ENCODE measurements around the gene CTCF. TPM values are rescaled to one million over a fixed set of nuclear protein-coding genes. Genes with fewer than 3 reads are reported as not detected.

CTCF gene
- total and polyA plus RNA-seq, 3 experiments from 2014 or later: 65.4 to 67.4 (median 66.4) TPM

DNA sequence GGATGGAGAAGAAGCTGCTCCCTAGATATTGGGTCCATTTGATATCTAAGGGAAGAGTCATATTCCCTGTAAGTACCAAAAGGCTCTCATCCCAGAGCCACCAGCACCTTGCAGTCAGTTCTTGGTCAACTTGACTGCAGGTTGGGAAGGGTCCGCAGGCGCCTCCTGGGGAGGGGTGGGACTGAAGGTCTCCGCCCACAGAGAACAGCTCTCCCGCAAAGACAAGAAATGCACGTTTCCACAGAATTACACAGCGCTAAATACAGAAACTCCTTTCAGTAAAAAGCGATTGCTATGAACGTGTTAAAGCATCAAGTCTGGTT, 864 bp upstream of the CTCF start:
- CTCF ChIA-PET: interaction anchor here (0.9 to 6.8 kb wide), 14 partner anchors 10 to 107 kb away, joined by 3 to 164 read pairs (median 6); partner anchors contain the start of genes C16orf86, CARMIL2 and PARD6A
- H3K36me3 ChIP-seq (ENCODE audit: insufficient read depth, low read length): no peaks in the 10 kb centered on the region
- peak overlapping the region; percentile 67 for H3K4me3 ChIP-seq (ENCODE audit: low read length)

DNA sequence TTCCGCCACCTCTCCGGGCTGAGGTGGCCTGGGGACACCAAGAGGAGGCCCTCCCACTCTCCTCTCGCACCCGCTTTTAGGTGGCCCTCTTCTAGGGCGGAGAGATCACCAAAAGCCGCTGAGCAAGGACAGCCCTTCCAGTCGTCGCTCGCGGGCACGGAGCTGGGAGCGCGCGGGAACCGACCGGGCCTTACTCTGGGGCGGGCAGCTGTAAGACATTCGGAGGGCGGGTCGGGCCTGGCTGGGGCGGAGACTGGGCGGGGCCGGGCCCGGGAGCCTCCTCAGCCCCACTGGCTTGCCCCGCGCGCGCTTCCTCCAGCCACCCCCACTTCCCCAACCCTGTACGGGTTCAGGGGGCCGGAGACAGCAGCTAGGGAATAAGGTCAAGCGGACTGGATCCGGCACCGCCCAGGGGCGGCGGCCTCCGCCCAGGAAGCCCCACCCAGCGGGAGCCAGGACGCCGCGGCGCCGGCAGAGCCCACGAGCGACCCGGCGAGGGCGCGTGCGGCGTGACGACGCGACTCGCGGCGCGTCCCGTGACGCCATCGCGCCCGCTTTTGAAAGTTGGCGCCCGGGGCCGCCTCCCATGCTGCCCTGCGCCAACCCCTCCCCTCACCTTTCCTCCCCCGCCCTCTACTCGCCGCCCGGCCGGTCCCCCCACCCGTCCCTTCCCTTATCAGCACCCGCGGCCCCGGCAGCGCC, 351 bp upstream of the CTCF start:
- CTCF ChIA-PET: interaction anchor here (0.9 to 6.8 kb wide), 16 partner anchors 9 to 106 kb away, joined by 3 to 164 read pairs (median 6); partner anchors contain the start of genes C16orf86, CARMIL2 and PARD6A
- POLR2A ChIA-PET: interaction anchor here (0.6 to 5.0 kb wide), 12 partner anchors 10 to 507 kb away, joined by 3 to 46 read pairs (median 8); partner anchors contain the start of genes ACD, ATP6V0D1, CARMIL2 and PARD6A
- peaks cover 35 to 60% (median 48%) of the 10 kb centered on the region in 3 donors for H3K4me1 Mint-ChIP-seq
- H3K4me3 Mint-ChIP-seq: peak overlapping the region; percentile 87 to 98 (median 91)
- no peaks in the 10 kb centered on the region for H3K27me3 ChIP-seq (ENCODE audit: insufficient read depth, low read length, poor library complexity, severe bottlenecking)
- no peaks in the 10 kb centered on the region for H3K9me3 Mint-ChIP-seq
- peak; percentile 95 to 98 (median 96) for DNase-seq
- H3K9me3 ChIP-seq (ENCODE audit: low read length): no peaks in the 10 kb centered on the region
- H3K36me3 ChIP-seq (ENCODE audit: insufficient read depth, low read length): no peaks in the 10 kb centered on the region
- H3K4me3 ChIP-seq (ENCODE audit: low read length): peak overlapping the region; percentile 67
- no peaks in the 10 kb centered on the region for H3K27me3 Mint-ChIP-seq
- H3K27ac ChIP-seq (ENCODE audit: low read depth, low read length): peak overlapping the region; percentile 78
- peak overlapping the region; percentile 85 to 96 (median 93) for H3K27ac Mint-ChIP-seq
- peaks cover 0 to 13% (median 0%) of the 10 kb centered on the region in 3 donors for H3K36me3 Mint-ChIP-seq
- peaks cover 32% of the 10 kb centered on the region for H3K4me1 ChIP-seq (ENCODE audit: insufficient read depth, low read length)

More for the DNA sequence above, 864 bp upstream of the CTCF start:
- H3K36me3 Mint-ChIP-seq: peaks cover 0 to 13% (median 0%) of the 10 kb centered on the region in 3 donors
- peaks cover 34 to 58% (median 48%) of the 10 kb centered on the region in 3 donors for H3K4me1 Mint-ChIP-seq
- Histone ChIP-seq H3K27ac (ENCODE audit: low read depth, low read length) (peak overlapping the region; percentile 78), H3K27me3 (ENCODE audit: insufficient read depth, low read length, poor library complexity, severe bottlenecking) (no peaks in the 10 kb centered on the region), H3K9me3 (ENCODE audit: low read length) (no peaks in the 10 kb centered on the region), H3K4me1 (ENCODE audit: insufficient read depth, low read length) (peaks cover 37% of the 10 kb centered on the region)
- no peaks in the 10 kb centered on the region for H3K27me3 Mint-ChIP-seq
- H3K4me3 Mint-ChIP-seq: peak overlapping the region; percentile 87 to 98 (median 88)
- POLR2A ChIA-PET: interaction anchor here (0.6 to 5.0 kb wide), 10 partner anchors 9 to 508 kb away, joined by 3 to 46 read pairs (median 8); partner anchors contain the start of genes ACD, ATP6V0D1, CARMIL2 and PARD6A
- no peaks in the 10 kb centered on the region for H3K9me3 Mint-ChIP-seq
- H3K27ac Mint-ChIP-seq: peak overlapping the region; percentile 85 to 96 (median 93)
- DNase-seq: no peak

DNA sequence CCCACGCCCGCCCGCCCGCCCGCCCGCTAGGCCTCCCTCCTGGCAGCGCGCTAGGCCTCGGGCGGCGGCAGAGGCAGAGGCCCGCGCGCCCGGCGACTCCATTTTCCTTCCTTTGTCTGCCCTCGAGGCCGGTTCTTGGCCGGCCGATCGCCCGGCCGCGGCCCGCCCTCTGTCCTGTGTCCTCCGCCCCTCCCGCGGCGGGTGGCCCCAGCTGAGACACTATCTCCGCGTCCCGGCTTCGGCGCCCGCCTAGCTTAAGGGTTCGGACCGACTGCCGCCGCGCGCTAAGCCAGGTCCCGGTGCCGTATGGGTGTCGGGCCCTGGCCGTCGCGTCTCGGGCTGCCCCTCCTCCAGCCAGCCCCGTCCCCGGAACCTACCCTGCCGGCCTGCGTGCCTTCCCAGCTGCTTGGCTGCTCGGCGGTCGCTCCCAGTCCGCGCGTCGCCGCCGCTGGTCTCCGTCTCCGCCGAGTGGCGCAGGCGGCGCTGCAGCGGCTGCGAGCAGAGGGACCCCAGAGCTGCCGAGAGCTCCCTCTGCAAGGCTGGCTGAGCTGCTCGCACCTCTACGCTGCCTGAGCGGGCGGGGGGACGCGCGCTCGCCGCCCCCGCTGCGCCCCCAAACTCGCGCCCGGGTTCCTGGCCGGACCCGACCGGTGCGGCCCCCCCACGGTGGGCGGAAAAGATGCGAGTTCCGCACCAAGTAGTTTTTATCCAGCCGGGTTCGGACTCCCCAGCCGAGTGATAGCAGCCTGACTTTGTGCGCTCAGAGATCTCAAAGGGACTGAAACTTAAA, 787 bp downstream of the CTCF start:
- H3K4me1 ChIP-seq (ENCODE audit: insufficient read depth, low read length): peaks cover 35% of the 10 kb centered on the region
- no peaks in the 10 kb centered on the region for H3K27me3 Mint-ChIP-seq
- peaks cover 39 to 63% (median 52%) of the 10 kb centered on the region in 3 donors for H3K4me1 Mint-ChIP-seq
- no peaks in the 10 kb centered on the region for H3K36me3 ChIP-seq (ENCODE audit: insufficient read depth, low read length)
- H3K27me3 ChIP-seq (ENCODE audit: insufficient read depth, low read length, poor library complexity, severe bottlenecking): no peaks in the 10 kb centered on the region
- H3K36me3 Mint-ChIP-seq: peaks cover 0 to 12% (median 0%) of the 10 kb centered on the region in 3 donors
- H3K4me3 Mint-ChIP-seq: peak overlapping the region; percentile 82 to 98 (median 95)
- H3K27ac ChIP-seq (ENCODE audit: low read depth, low read length): peak overlapping the region; percentile 88
- POLR2A ChIA-PET: interaction anchor here (0.6 to 5.0 kb wide), 17 partner anchors 9 to 1814 kb away, joined by 3 to 46 read pairs (median 4); partner anchors contain the start of genes ACD, ATP6V0D1, CARMIL2 and NAE1
- peak; percentile 50 to 79 (median 68) for DNase-seq
- H3K27ac Mint-ChIP-seq: peak overlapping the region; percentile 80 to 96 (median 92)
- no peaks in the 10 kb centered on the region for H3K9me3 Mint-ChIP-seq
- H3K4me3 ChIP-seq (ENCODE audit: low read length): peak overlapping the region; percentile 88
- H3K9me3 ChIP-seq (ENCODE audit: low read length): no peaks in the 10 kb centered on the region
- CTCF ChIA-PET: interaction anchor here (0.9 to 6.8 kb wide), 16 partner anchors 10 to 105 kb away, joined by 3 to 164 read pairs (median 7); partner anchors contain the start of genes ATP6V0D1, C16orf86 and CARMIL2

DNA sequence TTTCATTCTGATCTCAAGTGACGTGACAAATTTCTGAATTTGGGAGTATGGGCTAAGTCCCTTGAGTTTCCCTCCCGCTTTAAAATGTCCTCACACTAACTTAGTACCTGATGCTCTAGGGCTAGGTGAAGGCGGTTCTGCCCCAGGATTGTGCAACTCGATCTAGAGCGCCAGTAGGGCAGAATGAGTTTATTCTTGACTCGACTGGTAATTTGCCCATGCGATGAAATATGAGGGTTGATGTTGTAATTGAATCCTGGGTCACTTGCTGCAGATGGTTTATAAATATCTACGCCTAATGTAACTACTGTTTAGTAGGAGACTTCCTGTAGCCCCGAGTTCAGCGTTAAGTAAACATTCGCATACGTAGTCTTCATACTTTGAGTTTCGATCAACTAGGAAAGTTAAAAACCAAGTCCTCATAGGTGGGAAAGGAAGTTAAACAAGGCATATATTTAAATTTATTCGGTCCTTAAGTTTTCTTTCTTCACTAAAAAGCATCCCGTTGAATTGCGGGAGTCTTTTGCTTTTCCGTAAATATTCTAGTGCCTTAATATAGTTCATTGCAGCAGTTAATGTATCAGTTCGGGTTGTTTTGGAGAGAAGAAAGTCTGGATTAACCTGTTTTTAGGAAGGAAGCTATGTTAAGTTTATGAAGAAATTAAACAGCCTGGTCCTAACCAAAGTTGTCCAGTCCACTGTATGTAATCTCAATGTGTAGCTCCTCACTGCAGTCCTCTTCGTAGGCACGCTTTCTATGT, 1.6 kb downstream of the CTCF start:
- ChIA-PET CTCF (interaction anchor here (1.0 to 6.8 kb wide), 15 partner anchors 9 to 104 kb away, joined by 3 to 164 read pairs (median 7); partner anchors contain the start of genes ATP6V0D1, C16orf86 and CARMIL2), POLR2A (interaction anchor here (0.7 to 5.0 kb wide), 12 partner anchors 8 to 522 kb away, joined by 3 to 46 read pairs (median 7); partner anchors contain the start of genes ACD, CARMIL2, NFATC3 and PARD6A)
- Mint-ChIP-seq H3K4me3 (peak overlapping the region; percentile 82 to 98 (median 95)), H3K27me3 (no peaks in the 10 kb centered on the region), H3K4me1 (peaks cover 39 to 70% (median 52%) of the 10 kb centered on the region in 3 donors), H3K9me3 (no peaks in the 10 kb centered on the region), H3K36me3 (peaks cover 0 to 11% (median 0%) of the 10 kb centered on the region in 3 donors), H3K27ac (peak overlapping the region; percentile 80 to 96 (median 92))
- Histone ChIP-seq H3K9me3 (ENCODE audit: low read length) (no peaks in the 10 kb centered on the region), H3K36me3 (ENCODE audit: insufficient read depth, low read length) (no peaks in the 10 kb centered on the region), H3K27ac (ENCODE audit: low read depth, low read length) (peak overlapping the region; percentile 88), H3K27me3 (ENCODE audit: insufficient read depth, low read length, poor library complexity, severe bottlenecking) (no peaks in the 10 kb centered on the region), H3K4me1 (ENCODE audit: insufficient read depth, low read length) (peaks cover 35% of the 10 kb centered on the region), H3K4me3 (ENCODE audit: low read length) (peak overlapping the region; percentile 88)
- peak in 3 of 5 donors; percentile 19 to 56 (median 35) for DNase-seq

DNA sequence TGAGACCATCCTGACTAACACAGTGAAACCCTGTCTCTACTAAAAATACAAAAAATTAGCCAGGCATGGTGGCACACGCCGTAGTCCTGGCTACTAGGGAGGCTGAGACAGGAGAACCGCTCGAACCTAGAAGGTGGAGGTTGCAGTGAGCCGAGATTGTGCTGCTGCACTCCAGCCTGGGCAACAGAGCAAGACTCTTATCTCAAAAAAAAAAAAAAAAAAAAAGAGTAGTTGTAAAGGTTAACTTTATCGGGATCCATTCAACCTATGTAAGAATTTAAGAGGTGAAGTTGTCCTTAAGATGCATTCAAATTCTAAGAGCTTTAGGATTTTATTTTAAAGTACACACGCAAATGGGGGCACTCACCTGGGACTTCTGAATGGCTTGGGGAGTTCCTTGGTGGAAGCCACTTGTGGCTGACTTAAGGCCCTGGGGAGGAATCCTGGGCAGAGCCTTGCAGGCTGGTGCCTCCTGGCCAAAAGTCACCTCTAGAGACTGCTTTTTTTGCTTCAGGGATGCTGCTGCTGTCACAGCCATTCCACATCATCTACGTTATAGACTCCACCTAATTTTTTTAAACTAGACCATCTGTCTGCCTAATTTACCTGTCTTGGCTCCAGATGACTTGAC, 3.3 kb downstream of the CTCF start:
- ChIA-PET CTCF (interaction anchor here (0.7 kb wide), 1 partner anchor 49 kb away, joined by 3 read pairs; no protein-coding TSS in a partner anchor), POLR2A (interaction anchor here (0.6 kb wide), 1 partner anchor 11 kb away, joined by 6 read pairs; no protein-coding TSS in a partner anchor)
- H3K36me3 Mint-ChIP-seq: peaks cover 0 to 5% (median 0%) of the 10 kb centered on the region in 3 donors
- H3K27me3 Mint-ChIP-seq: no peaks in the 10 kb centered on the region
- H3K27ac Mint-ChIP-seq: peak overlapping the region in 6 of 8 donors; percentile 15 to 79 (median 26)
- H3K4me1 ChIP-seq (ENCODE audit: insufficient read depth, low read length): peaks cover 31% of the 10 kb centered on the region
- peak overlapping the region in 5 of 7 donors; percentile 25 to 75 (median 38) for H3K4me3 Mint-ChIP-seq
- H3K9me3 Mint-ChIP-seq: no peaks in the 10 kb centered on the region
- DNase-seq: no peak
- H3K9me3 ChIP-seq (ENCODE audit: low read length): no peaks in the 10 kb centered on the region
- H3K27me3 ChIP-seq (ENCODE audit: insufficient read depth, low read length, poor library complexity, severe bottlenecking): no peaks in the 10 kb centered on the region
- no peaks in the 10 kb centered on the region for H3K36me3 ChIP-seq (ENCODE audit: insufficient read depth, low read length)
- peaks cover 39 to 70% (median 48%) of the 10 kb centered on the region in 3 donors for H3K4me1 Mint-ChIP-seq
- no peak overlapping the region for H3K27ac ChIP-seq (ENCODE audit: low read depth, low read length)
- H3K4me3 ChIP-seq (ENCODE audit: low read length): no peak overlapping the region

DNA sequence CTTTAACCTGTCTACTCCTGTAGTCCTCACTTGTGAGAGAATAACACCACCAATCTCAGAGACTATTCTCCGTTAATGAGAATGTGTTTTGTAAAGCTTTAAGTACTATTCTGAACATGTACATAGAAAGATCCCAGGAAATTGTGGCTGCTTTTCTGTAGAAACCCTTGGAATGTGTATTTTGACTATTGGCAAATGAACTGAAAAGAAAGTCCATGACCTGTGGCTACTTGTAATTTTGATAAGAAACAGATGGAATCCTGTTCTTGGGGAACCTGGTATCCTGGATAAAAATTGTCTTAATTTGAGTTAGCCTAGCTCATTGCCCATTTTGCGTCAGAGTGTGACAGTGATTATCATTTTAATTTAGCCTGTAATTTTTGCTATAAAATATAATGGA, 9.1 kb downstream of the CTCF start:
- Mint-ChIP-seq H3K27me3 (no peaks in the 10 kb centered on the region), H3K4me1 (peaks cover 19 to 56% (median 30%) of the 10 kb centered on the region in 3 donors), H3K4me3 (no peak overlapping the region), H3K9me3 (no peaks in the 10 kb centered on the region), H3K36me3 (peaks cover 0 to 45% (median 11%) of the 10 kb centered on the region in 3 donors), H3K27ac (no peak overlapping the region)
- Histone ChIP-seq H3K9me3 (ENCODE audit: low read length) (no peaks in the 10 kb centered on the region), H3K36me3 (ENCODE audit: insufficient read depth, low read length) (peaks cover 23% of the 10 kb centered on the region), H3K27ac (ENCODE audit: low read depth, low read length) (no peak overlapping the region), H3K27me3 (ENCODE audit: insufficient read depth, low read length, poor library complexity, severe bottlenecking) (no peaks in the 10 kb centered on the region), H3K4me1 (ENCODE audit: insufficient read depth, low read length) (peaks cover 6% of the 10 kb centered on the region), H3K4me3 (ENCODE audit: low read length) (no peak overlapping the region)
- CTCF ChIA-PET: interaction anchor here (1.0 to 2.4 kb wide), 4 partner anchors 10 to 57 kb away, joined by 3 to 6 read pairs (median 4); no protein-coding TSS in a partner anchor
- DNase-seq: no peak
- POLR2A ChIA-PET: interaction anchor here (0.9 kb wide), 1 partner anchor 8 kb away, joined by 3 read pairs; no protein-coding TSS in a partner anchor

All from CD8-positive, alpha-beta memory T cell (primary cell).